HepG2 (cell line): ENCODE results near the gene ANTKMT. TPM values are rescaled to one million over a fixed set of nuclear protein-coding genes. Genes with fewer than 3 reads are reported as not detected.

Source experiments
- BRD4 ChIP-seq: sonication (generic); formaldehyde crosslinking; IDR thresholded peaks from 2 replicates; pipeline ENCODE4 v1.4.0; 2020; ENCODE audit warnings: missing genetic modification reagents
- DPF2 ChIP-seq: sonication (generic); formaldehyde crosslinking; IDR thresholded peaks from 2 replicates; pipeline ENCODE4 v1.4.0; 2020; ENCODE audit warnings: mild to moderate bottlenecking, low read depth, missing genetic modification reagents, borderline replicate concordance
- EZH2 ChIP-seq: conservative IDR thresholded peaks from 2 replicates; pipeline ENCODE4 v1.6.1; 2012; ENCODE audit warnings: mild to moderate bottlenecking, low read depth, low read length, moderate library complexity
- FOXK2 ChIP-seq: fragments of 450-650 bp; IDR thresholded peaks from 2 replicates; pipeline ENCODE4 v1.6.1; 2016
- HINFP ChIP-seq: sonication (generic); formaldehyde crosslinking; IDR thresholded peaks from 2 replicates; pipeline ENCODE4 v1.4.0; 2020; ENCODE audit warnings: low read depth, mild to moderate bottlenecking, missing genetic modification reagents
- HNRNPH1 ChIP-seq: fragments of 200-400 bp; formaldehyde crosslinking; optimal IDR thresholded peaks from 2 replicates; pipeline ENCODE3; 2017; ENCODE audit warnings: mild to moderate bottlenecking, low read depth, low read length
- MLX ChIP-seq: IDR thresholded peaks from 2 replicates; pipeline ENCODE4 v1.6.1; 2016
- PAXIP1 ChIP-seq: sonication (generic); formaldehyde crosslinking; conservative IDR thresholded peaks from 2 replicates; pipeline ENCODE4 v1.4.0; 2020; ENCODE audit warnings: mild to moderate bottlenecking, missing genetic modification reagents, moderate library complexity
- RBM22 ChIP-seq: fragments of 200-400 bp; formaldehyde crosslinking; optimal IDR thresholded peaks from 2 replicates; pipeline ENCODE3; 2017; ENCODE audit warnings: mild to moderate bottlenecking, low read length, moderate library complexity
- SRF ChIP-seq: IDR thresholded peaks from 2 replicates; pipeline ENCODE4 v1.6.1; 2011; ENCODE audit warnings: mild to moderate bottlenecking, low read depth, low read length, moderate library complexity
- TCF7 ChIP-seq: sonication (generic); IDR thresholded peaks from 2 replicates; pipeline ENCODE4 v1.6.1; 2016; ENCODE audit warnings: antibody characterized with exemption, low read depth
- ZBTB3 ChIP-seq: sonication (generic); formaldehyde crosslinking; IDR thresholded peaks from 2 replicates; pipeline ENCODE4 v1.4.0; 2020; ENCODE audit warnings: low read depth, mild to moderate bottlenecking, moderate library complexity, missing genetic modification reagents, borderline replicate concordance
- ZNF160 ChIP-seq: sonication (generic); formaldehyde crosslinking; IDR thresholded peaks from 2 replicates; pipeline ENCODE4 v1.8.0; 2022; ENCODE audit warnings: mild to moderate bottlenecking, inconsistent platforms, missing genetic modification reagents
- ZNF230 ChIP-seq: sonication (generic); formaldehyde crosslinking; IDR thresholded peaks from 2 replicates; pipeline ENCODE4 v1.4.0; 2020; ENCODE audit warnings: mild to moderate bottlenecking, missing genetic modification reagents
- polyA plus RNA-seq, 8 experiments: library from polyadenylated mRNA; depleted of rRNA in 3 of 8; stranded (reverse) in 7 of 8; unstranded in 1 of 8; fragments of >200 nt; fragmentation: Illumina TruSeq in 4 of 8; extraction: Trizol in 4 of 8; gene quantifications; 2 replicates each; pipeline versions ENCODE4 v1.2.1 to v1.2.3, GENCODE V29; 2011 to 2016; ENCODE audit warnings: low read depth in 4 of 8, missing spikeins in 1 of 8, mixed read lengths in 1 of 8; ENCODE audit not compliant: insufficient read depth in 1 of 8
- total RNA-seq, 5 experiments: library from RNA; depleted of rRNA; stranded (reverse); fragments of >200 nt; fragmentation: Illumina TruSeq; extraction: Trizol; gene quantifications; 2 replicates each; pipeline ENCODE4 v1.2.3, GENCODE V29; 2016; ENCODE audit warnings: low read depth in 1 of 5
- TF ChIP-seq, protein P1 (sequence below): sonication (generic); formaldehyde crosslinking; conservative IDR thresholded peaks from 2 replicates; pipeline ENCODE4 v1.8.1; 2023; ENCODE audit warnings: missing genetic modification reagents
- TF ChIP-seq, protein P2 (sequence below): sonication (generic); formaldehyde crosslinking; IDR thresholded peaks from 2 replicates; pipeline ENCODE4 v1.4.0; 2020; ENCODE audit warnings: missing genetic modification reagents, borderline replicate concordance

ANTKMT gene
- total and polyA plus RNA-seq, 2 of the 13 experiments (the other 11 are each of a cell fraction or from before 2014, with no cell fraction given), result 7.5 to 47.8 TPM

- TF ChIP-seq PAXIP1 (CRISPR knock-in tag) (peak; percentile 32; the same call in 1 of the 2 replicates), ZBTB3 (CRISPR knock-in tag) (peak; percentile 55; the same call in 1 of the 2 replicates), HNRNPH1 (no peak), SRF (no peak), FOXK2 (no peak), DPF2 (CRISPR knock-in tag) (no peak), RBM22 (no peak), MLX (no peak), HINFP (CRISPR knock-in tag) (no peak), BRD4 (CRISPR knock-in tag) (0 out of 2 replicates have a peak, but pooled peaks have one; percentile 38), ZNF160 (CRISPR knock-in tag) (no peak), EZH2 (no peak), TCF7 (no peak), ZNF230 (no peak; the same call in 1 of the 2 replicates)
- TF ChIP-seq, protein P1, sequence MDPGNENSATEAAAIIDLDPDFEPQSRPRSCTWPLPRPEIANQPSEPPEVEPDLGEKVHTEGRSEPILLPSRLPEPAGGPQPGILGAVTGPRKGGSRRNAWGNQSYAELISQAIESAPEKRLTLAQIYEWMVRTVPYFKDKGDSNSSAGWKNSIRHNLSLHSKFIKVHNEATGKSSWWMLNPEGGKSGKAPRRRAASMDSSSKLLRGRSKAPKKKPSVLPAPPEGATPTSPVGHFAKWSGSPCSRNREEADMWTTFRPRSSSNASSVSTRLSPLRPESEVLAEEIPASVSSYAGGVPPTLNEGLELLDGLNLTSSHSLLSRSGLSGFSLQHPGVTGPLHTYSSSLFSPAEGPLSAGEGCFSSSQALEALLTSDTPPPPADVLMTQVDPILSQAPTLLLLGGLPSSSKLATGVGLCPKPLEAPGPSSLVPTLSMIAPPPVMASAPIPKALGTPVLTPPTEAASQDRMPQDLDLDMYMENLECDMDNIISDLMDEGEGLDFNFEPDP (CRISPR knock-in tag), result no peak
- TF ChIP-seq, protein P2, sequence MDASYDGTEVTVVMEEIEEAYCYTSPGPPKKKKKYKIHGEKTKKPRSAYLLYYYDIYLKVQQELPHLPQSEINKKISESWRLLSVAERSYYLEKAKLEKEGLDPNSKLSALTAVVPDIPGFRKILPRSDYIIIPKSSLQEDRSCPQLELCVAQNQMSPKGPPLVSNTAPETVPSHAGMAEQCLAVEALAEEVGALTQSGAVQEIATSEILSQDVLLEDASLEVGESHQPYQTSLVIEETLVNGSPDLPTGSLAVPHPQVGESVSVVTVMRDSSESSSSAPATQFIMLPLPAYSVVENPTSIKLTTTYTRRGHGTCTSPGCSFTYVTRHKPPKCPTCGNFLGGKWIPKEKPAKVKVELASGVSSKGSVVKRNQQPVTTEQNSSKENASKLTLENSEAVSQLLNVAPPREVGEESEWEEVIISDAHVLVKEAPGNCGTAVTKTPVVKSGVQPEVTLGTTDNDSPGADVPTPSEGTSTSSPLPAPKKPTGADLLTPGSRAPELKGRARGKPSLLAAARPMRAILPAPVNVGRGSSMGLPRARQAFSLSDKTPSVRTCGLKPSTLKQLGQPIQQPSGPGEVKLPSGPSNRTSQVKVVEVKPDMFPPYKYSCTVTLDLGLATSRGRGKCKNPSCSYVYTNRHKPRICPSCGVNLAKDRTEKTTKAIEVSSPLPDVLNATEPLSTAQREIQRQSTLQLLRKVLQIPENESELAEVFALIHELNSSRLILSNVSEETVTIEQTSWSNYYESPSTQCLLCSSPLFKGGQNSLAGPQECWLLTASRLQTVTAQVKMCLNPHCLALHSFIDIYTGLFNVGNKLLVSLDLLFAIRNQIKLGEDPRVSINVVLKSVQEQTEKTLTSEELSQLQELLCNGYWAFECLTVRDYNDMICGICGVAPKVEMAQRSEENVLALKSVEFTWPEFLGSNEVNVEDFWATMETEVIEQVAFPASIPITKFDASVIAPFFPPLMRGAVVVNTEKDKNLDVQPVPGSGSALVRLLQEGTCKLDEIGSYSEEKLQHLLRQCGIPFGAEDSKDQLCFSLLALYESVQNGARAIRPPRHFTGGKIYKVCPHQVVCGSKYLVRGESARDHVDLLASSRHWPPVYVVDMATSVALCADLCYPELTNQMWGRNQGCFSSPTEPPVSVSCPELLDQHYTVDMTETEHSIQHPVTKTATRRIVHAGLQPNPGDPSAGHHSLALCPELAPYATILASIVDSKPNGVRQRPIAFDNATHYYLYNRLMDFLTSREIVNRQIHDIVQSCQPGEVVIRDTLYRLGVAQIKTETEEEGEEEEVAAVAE (CRISPR knock-in tag), result peak; percentile 61; the same call in 1 of the 2 replicates
Observed at GRCh38 chr16:740764-741505, 20.0 kb downstream of the ANTKMT start, which contains the start of gene CIAO3 (continued).
